Keratinocyte (primary cell): Measurements from ENCODE around the gene GFI1B. TPM values are rescaled to one million over a fixed set of nuclear protein-coding genes. Genes with fewer than 3 reads are reported as not detected.

Source experiments
- DNase-seq: peaks from one replicate; pipeline ENCODE4 v3.0.0-alpha.2; 2011; ENCODE audit warnings: low read depth, missing footprints, low spot score
- FAIRE-seq: peaks from 2 replicates; lab custom pipeline; 2011; peaks lifted over from hg19 to GRCh38; lab: Jason Lieb, UNC
- H2AFZ ChIP-seq: 2 replicates; pipeline ENCODE4 v1.6.0; 2012; ENCODE audit warnings: low read length, control low read depth, inconsistent platforms; ENCODE audit not compliant: control insufficient read depth
- H3K27ac ChIP-seq: 2 replicates; pipeline ENCODE4 v1.5.1; 2011; ENCODE audit warnings: low read length; ENCODE audit not compliant: control insufficient read depth, insufficient read depth
- H3K27me3 ChIP-seq: 3 replicates; pipeline ENCODE4 v1.6.0; 2011; ENCODE audit warnings: low read length; ENCODE audit not compliant: control insufficient read depth, insufficient read depth; ENCODE audit errors: extremely low read depth
- H3K36me3 ChIP-seq, 2 experiments: 2 replicates in 1 of 2; 3 replicates in 1 of 2; pipeline ENCODE4 v1.5.1; 2011; ENCODE audit warnings: low read length in 2 of 2, mild to moderate bottlenecking in 1 of 2; ENCODE audit not compliant: control insufficient read depth in 2 of 2, insufficient read depth in 2 of 2; ENCODE audit errors: extremely low read depth in 1 of 2
- H3K4me1 ChIP-seq: 3 replicates; pipeline ENCODE4 v1.5.1; 2011; ENCODE audit warnings: low read length; ENCODE audit not compliant: control insufficient read depth, insufficient read depth; ENCODE audit errors: extremely low read depth
- H3K4me2 ChIP-seq: 3 replicates; pipeline ENCODE4 v1.6.0; 2011; ENCODE audit warnings: low read depth, low read length; ENCODE audit not compliant: control insufficient read depth, insufficient read depth; ENCODE audit errors: extremely low read depth
- H3K4me3 ChIP-seq, 3 experiments: fragments of 200-600 bp in 1 of 3; sonication (generic) in 1 of 3; 2 replicates in 2 of 3; 3 replicates in 1 of 3; pipeline ENCODE4 v1.5.1; 2011 to 2016; ENCODE audit warnings: low read length in 3 of 3, mild to moderate bottlenecking in 3 of 3, control low read depth in 2 of 3, inconsistent platforms in 1 of 3, low read depth in 1 of 3, mixed read lengths in 1 of 3, mixed run types in 1 of 3, moderate library complexity in 1 of 3; ENCODE audit not compliant: control insufficient read depth in 2 of 3, insufficient read depth in 2 of 3; ENCODE audit errors: extremely low read depth in 1 of 3
- H3K79me2 ChIP-seq: 2 replicates; pipeline ENCODE4 v1.6.0; 2012; ENCODE audit warnings: low read length; ENCODE audit not compliant: control insufficient read depth, insufficient read depth
- H3K9ac ChIP-seq: 3 replicates; pipeline ENCODE4 v1.6.0; 2011; ENCODE audit warnings: low read length; ENCODE audit not compliant: control insufficient read depth, insufficient read depth; ENCODE audit errors: extremely low read depth
- H3K9me1 ChIP-seq: 3 replicates; pipeline ENCODE4 v1.6.0; 2011; ENCODE audit warnings: low read length; ENCODE audit not compliant: control insufficient read depth, insufficient read depth; ENCODE audit errors: extremely low read depth
- H3K9me3 ChIP-seq: 2 replicates; pipeline ENCODE4 v1.5.1; 2012; ENCODE audit warnings: low read depth, low read length; ENCODE audit not compliant: control insufficient read depth
- H4K20me1 ChIP-seq: 3 replicates; pipeline ENCODE4 v1.6.0; 2011; ENCODE audit warnings: low read length; ENCODE audit not compliant: control insufficient read depth, insufficient read depth; ENCODE audit errors: extremely low read depth
- EZH2 ChIP-seq: IDR thresholded peaks from one replicate; pipeline ENCODE4 v1.6.1; 2012; ENCODE audit warnings: inconsistent platforms, mild to moderate bottlenecking, low read length, moderate library complexity
- dilution Hi-C: fragments of 300-500 bp; cut with MboI; formaldehyde crosslinking; loops from one replicate; pipeline ENCODE4 v1.7.0; 2020; ENCODE audit warnings: low sequenced_read_pairs; ENCODE audit not compliant: extremely low pct_ligation_motif_present
- polyA plus RNA-seq, 5 experiments: library from polyadenylated mRNA; depleted of rRNA in 3 of 5; stranded (reverse) in 3 of 5; stranded (forward) in 1 of 5; unstranded in 1 of 5; fragments of >200 nt; gene quantifications; 1 replicate in 1 of 5; 2 replicates in 3 of 5; 3 replicates in 1 of 5; pipeline versions ENCODE4 v1.2.1 to v1.2.3, GENCODE V29; 2011 to 2012; ENCODE audit warnings: missing spikeins in 2 of 5, low read depth in 1 of 5, low replicate concordance in 1 of 5
- TF ChIP-seq, protein P1 (sequence below), 3 experiments: IDR thresholded peaks in 1 of 3; conservative IDR thresholded peaks in 1 of 3; optimal IDR thresholded peaks in 1 of 3; 2 replicates in 2 of 3; 3 replicates in 1 of 3; pipeline versions ENCODE3 to v1.5.1; 2011; ENCODE audit warnings: low read length in 3 of 3, mild to moderate bottlenecking in 3 of 3, moderate library complexity in 2 of 3, control low read depth in 1 of 3, inconsistent platforms in 1 of 3; ENCODE audit not compliant: insufficient read depth in 2 of 3; ENCODE audit errors: extremely low read depth in 1 of 3

Gene GFI1B
- polyA plus RNA-seq, 1 donor (not counting 4 experiments of a cell fraction or from before 2014, with no cell fraction given), result not detected

DNA sequence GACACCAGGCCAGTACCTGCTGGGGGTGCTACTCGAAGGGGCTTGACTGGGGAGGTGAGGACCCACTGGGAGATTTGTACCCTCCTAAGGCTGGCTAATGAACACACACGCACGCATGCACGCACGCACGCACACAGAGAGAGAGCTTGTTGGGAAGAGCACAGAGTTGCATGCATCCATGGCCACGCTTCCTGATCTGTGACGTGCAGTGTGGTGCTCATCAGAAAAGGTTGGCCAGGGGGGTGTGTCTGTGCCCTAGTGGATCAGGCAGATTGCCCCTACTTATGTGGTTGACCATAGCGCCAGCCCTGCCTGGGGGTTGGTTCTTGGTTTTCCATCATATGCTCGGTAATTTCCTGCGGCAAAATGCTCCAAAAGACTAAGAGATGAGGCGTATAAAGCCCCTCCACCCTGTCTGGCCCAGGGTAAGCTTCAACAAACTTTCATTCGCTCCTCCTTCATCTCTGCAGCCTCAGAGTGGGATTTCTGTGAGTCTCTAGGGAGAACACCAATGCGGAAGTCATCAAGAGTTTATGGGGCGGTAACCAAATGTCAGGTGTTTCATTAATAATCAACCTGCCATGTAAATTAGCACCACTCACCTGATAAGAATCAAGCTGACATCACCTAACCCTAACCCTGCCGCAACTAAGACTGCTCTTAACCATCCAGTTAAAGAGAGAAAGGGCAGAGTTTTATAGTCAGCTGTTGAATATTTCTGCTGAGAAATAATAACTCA, 8.0 kb upstream of the GFI1B start:
- H3K4me1 ChIP-seq, result no peaks in the 10 kb centered on the region
- dilution Hi-C loops, result no loop called here
- FAIRE-seq (no peak), DNase-seq (no peak)
- peaks cover 4% of the 10 kb centered on the region for H3K27me3 ChIP-seq
- no peak for TF ChIP-seq EZH2
- TF ChIP-seq, protein P1, sequence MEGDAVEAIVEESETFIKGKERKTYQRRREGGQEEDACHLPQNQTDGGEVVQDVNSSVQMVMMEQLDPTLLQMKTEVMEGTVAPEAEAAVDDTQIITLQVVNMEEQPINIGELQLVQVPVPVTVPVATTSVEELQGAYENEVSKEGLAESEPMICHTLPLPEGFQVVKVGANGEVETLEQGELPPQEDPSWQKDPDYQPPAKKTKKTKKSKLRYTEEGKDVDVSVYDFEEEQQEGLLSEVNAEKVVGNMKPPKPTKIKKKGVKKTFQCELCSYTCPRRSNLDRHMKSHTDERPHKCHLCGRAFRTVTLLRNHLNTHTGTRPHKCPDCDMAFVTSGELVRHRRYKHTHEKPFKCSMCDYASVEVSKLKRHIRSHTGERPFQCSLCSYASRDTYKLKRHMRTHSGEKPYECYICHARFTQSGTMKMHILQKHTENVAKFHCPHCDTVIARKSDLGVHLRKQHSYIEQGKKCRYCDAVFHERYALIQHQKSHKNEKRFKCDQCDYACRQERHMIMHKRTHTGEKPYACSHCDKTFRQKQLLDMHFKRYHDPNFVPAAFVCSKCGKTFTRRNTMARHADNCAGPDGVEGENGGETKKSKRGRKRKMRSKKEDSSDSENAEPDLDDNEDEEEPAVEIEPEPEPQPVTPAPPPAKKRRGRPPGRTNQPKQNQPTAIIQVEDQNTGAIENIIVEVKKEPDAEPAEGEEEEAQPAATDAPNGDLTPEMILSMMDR (optimal IDR thresholded peaks at IDR 0.05 in 1 of 3, IDR thresholded peaks at IDR 0.05 in 1 of 3, conservative IDR thresholded peaks at IDR 0.05 in 1 of 3; ENCODE audit: extremely low read depth in 1 of 3, insufficient read depth in 2 of 3, low read length in 3 of 3), result no peak
- H2AFZ ChIP-seq, result no peak overlapping the region
- H3K79me2 ChIP-seq, result no peaks in the 10 kb centered on the region
- no peaks in the 10 kb centered on the region for H3K9me3 ChIP-seq
- no peaks in the 10 kb centered on the region for H3K9me1 ChIP-seq
- H3K36me3 ChIP-seq, result no peaks in the 10 kb centered on the region
- H3K4me2 ChIP-seq, result no peak overlapping the region
- no peaks in the 10 kb centered on the region for H4K20me1 ChIP-seq
- no peak overlapping the region for H3K4me3 ChIP-seq
- H3K9ac ChIP-seq, result no peak overlapping the region
- no peak overlapping the region for H3K27ac ChIP-seq

DNA sequence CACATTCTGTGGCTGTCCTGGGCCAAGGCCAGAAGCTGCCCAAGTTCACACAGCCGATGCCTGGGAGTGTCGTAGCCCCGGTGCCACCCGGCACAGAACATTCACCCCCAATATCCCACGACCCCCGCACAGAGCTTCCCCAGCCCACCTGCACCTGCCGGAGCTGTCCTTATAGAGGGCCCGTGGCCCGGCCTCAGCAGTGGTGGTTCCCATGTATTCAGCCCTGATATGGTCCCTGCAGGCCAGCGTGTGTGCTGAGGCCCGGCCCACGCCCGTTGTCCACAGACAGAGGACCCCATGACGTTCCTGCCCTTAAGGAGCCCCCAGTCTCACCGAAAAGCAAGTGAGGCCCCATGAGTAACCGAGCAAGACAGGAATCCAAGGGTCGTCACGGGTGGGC, 5.3 kb upstream of the GFI1B start:
- Histone ChIP-seq H3K9me1 (no peaks in the 10 kb centered on the region), H3K4me3 (no peak overlapping the region), H3K27me3 (peaks cover 11% of the 10 kb centered on the region), H3K4me2 (no peak overlapping the region), H3K9me3 (no peaks in the 10 kb centered on the region), H3K9ac (no peak overlapping the region), H4K20me1 (no peaks in the 10 kb centered on the region), H3K79me2 (no peaks in the 10 kb centered on the region), H3K4me1 (no peaks in the 10 kb centered on the region), H3K27ac (no peak overlapping the region), H2AFZ (no peak overlapping the region), H3K36me3 (no peaks in the 10 kb centered on the region)
- DNase-seq (no peak), FAIRE-seq (no peak)
- TF ChIP-seq, protein P1 (optimal IDR thresholded peaks at IDR 0.05 in 1 of 3, IDR thresholded peaks at IDR 0.05 in 1 of 3, conservative IDR thresholded peaks at IDR 0.05 in 1 of 3; ENCODE audit: extremely low read depth in 1 of 3, insufficient read depth in 2 of 3, low read length in 3 of 3), result no peak
- TF ChIP-seq EZH2, result no peak
- dilution Hi-C loops, result no loop called here
